Kasumi-1 (cell line): ENCODE data around the gene ZNF778.

ENCODE experiments used
- DNase-seq, 2 experiments: peaks; one replicate each; lab custom pipeline; 2025; lab: John Stamatoyannopoulos, UW

ZNF778 gene

DNA sequence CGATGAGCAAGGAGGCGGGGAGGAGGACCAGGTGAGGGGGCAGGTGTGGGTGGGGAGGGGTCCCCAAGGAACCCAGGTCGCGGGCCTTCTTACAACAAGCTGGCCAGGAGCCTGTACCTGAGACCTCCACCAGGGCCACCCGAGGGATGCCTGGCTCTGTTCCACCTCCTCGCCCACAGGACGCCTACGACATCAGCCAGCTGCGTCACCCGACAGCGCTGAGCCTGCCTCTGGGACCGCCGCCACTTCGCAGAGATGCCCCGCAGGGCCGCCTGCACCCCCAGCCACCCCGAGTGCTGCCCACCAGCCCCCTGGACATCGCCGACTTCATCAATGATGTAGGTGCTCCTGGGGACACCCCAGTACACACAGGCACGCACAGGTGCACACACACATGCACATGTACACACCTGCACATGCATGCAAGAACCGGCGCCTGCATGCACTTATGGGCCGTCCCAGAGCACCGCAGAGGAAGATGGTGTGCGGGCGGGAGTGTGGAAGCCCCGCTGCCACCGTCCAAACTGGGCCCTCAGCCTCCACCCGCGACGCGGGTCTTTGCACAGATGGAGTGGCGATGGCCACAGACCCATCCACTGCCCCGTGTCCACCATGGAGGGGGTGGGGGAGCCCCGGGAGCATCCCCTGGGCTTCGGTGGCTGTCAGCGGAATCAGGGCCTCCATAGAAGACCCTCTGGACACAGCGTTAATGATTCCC is 23.8 kb upstream of the ZNF778 start:
- no peak for DNase-seq

DNA sequence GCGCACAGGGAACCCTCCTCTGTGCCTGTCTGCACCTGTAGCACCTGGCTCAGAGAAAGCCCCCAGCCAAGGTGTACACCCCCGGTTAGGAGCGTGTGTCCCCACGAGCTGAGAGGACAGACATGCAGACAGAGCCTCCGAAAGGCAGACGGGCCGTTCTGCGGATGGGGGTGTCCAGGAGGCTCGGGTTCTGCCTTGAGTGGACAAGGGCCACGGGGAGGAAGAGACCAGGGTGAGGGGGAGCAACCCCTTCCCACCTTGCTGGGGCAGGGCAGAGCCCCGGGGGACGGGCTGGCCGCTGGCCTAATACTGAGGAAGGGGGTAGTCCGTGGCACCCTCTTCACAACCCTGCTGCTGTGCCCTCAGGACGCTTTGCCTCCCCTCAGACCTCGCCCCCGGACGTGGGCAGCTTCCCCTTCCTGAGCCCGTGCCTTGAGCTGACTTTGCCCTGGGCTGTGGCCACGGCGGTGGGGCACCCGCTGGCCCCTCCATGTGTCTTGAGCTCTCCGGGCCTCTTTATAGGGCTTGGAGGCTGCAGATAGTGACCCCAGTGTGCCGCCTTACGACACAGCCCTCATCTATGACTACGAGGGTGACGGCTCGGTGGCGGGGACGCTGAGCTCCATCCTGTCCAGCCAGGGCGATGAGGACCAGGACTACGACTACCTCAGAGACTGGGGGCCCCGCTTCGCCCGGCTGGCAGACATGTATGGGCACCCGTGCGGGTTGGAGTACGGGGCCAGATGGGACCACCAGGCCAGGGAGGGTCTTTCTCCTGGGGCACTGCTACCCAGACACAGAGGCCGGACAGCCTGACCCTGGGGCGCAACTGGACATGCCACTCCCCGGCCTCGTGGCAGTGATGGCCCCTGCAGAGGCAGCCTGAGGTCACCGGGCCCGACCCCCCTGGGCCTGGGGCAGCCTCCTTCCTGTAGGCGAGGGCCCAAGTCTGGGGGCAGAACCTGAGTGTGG is 22.9 kb upstream of the ZNF778 start:
- DNase-seq: no peak

DNA sequence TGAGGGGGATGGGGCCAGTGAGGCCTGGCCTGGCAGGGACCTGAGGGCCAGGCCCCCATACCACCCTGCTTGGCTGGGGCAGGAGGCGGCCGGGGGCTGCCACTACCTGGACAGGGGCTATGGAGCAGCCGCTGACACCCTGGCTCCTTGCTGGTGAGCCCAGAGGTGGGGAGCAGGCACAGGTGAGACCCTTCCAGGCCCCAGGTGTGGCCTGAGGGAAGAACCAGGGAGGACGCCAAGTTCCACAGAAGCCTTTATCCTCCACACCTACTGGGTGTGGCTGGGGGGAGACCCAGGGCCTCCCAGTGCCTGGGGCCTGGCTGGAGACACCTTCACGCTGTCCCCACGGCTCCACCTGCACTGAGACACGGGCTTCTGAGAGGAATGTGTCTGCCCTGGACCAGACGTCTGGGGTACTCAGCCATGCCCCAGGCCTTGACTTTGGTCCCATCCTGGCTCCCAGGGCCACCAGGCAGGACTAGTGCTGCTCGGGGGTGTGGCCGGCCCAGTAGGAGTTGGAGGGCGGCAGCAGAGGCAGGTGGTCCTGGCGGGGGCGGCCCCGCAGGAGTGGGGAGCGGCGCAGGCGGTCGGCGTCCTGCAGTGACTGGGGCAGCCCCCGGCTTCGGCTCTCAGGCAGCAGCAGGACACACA is 21.9 kb upstream of the ZNF778 start:
- DNase-seq: no peak

DNA sequence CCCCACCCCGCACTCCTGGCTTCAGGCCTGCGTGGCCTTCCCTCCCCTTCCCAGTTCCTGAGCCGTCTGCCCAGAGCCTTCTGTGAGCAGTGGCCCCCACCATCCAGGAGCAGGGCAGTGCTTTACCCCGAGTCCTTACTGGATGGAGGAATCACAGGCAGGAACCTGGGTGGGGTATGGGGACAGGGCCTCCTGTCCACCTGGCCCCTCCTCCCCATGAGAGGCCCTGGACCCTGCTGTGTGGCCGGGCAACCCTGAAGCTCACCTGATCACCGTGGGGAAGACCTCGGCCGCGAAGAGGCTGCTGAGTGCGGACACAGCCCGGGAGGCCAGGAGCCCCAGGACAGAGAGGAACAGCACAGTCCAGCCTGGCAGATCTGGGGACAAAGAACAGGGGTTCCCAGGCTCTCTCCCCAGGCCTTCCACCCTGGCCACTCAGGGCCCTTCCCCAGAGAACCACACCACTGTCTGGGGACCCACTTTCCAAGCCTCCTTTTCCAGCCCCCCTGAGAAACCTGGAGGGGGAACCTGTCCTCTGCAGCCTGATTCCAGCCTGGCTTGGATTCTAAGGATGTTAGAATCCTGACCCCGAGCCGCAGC is 20.4 kb upstream of the ZNF778 start:
- DNase-seq: no peak

DNA sequence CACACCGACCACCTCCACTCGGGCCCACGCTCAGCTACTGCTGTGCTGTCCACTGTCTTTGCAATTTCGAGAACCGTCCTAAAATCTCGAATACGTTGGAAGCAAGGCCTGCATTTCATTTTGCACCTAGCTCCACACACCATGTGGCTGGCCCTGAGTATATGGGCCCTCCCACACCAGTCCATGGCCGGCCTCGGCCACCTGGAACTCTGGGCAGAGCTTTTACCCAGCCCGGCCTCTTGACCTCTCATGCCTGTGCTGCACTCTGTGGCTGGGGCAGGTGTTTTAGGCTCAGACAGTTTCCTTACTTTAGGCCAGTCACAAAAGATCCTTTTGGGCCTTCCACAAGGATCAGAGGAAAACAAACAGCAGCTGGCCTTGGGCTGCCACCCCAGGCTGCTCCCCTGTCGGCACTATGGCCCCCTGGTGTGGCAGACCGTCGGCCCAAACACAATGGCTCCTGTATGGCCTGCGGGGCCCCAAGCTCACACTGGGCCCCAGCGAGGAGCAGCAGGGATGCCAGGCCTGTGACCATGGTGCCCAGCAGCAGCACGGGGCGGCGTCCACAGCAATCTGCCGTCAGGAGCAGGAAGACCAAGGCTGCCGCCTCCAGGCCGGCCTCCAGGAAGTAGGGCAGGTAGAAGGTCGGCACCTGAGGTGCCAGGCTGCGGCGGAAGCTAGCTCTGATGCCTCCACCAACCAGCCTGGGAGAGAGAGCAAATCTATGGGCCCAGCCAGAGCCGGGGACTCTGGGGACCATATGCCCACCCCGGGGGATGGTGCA is 19.7 kb upstream of the ZNF778 start:
- no peak for DNase-seq

DNA sequence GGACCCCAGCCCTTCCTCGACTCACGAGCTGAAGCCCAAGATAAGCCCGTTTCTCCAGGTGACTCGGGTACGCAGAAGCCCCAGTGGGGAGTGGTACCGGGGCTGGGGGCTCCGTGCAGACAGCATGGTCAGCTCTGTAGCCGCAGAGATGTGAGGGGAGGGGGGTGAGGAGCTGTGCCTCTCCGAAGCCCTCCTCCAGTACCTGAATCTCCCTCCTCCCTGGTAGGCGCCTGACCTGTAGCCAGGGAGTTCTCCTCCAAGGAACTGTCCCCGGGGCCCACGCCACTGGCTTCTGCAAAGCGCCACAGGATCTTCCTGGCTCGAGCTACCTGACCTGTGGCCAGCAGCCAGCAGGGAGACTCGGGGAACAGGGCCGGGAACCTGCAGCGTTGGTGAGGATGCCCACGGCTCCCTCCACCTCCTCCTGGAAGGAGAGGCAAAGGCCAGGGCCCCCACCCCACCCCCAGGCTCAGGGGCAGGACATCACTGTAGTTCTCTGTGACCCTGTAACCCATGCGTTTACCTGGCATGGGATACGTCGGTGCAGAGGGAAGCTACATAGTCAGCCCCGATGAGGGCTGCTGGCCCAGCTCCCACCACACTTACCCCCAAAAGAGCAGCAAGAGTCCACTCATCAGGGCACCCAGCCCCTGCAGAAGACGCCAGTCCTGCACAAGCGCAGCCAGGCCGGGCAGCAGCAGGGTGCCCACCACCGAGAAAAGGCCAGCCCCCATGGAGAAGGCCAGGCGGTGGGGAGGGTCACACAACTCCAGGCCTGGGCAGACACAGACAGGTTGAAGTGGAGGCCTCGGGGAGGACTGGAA is 18.9 kb upstream of the ZNF778 start:
- no peak for DNase-seq

DNA sequence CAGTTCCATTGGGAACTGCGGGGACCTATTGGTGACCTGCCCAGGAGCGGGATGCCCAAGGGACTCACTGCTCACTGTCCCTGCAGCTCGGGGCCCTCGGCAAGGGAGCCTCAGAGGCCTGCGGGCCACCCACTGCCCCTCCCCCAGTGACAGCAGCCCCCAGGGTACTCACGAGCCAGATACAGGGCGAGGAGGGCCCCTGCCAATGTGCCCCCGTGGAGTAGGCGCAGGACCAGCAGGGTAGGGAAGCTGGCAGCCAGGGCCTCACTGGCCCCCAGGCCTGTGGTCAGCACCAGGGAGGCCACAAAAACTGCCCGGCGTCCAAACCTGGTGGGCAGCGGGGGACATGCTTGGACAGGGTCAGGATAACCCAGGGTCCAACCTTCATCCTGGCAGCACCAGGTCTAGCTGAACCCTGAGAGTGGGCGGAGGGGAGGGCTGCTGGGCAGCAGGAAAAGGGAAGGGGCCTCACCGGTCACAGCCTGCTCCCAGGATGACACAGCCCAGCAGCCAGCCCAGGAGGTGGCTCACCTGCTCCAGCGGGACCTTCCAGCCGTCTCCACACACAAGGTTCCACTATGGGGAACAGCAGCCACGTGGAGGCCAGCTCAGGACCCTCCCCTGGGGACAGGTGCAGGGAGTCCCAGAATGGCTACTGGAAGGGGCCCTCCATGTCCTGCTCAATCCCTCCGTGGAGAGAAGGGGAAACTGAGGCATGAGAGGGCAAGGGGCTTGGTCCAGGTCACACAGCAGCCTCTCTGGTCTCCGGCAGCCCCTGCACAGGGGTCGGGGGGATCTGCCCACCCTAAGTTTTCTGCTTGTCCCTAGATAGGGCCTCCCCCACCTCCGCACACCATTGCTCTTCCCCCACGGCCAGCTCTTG is 18.0 kb upstream of the ZNF778 start:
- no peak for DNase-seq

DNA sequence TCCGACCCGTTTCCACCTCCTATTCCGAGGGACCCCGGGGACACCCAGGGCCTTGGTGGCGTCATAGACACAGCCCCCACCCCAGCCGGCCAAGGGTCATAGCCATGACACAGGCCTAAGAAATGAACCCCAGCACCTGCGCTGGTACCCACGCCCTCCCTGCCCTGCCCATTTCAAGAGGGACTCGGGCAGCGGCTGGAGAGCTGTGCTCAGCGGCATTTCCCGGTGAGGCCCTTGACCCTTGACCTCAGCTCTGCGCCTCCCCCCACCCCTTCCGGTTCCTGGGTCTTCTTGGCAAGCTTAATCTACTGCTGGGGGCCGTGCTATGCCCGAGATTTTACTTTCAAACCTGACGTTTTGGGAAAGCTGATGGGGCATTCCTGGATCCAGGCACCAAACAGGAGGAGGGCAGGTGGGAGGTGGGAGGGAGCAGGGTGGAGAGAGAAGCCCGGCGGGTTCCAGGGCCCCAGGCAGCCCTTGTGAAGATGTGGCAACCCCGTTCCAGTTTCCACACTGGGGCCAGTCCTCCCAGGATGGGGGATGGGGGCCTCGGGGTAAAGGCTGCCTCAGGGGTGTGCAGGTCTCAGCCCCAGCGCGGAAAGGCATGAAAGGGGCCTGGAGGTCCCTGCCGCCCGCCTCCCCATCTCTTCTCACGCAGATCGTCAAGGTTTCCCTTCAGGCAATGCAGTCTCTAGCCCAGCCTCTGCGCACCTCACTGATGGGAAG is 17.2 kb upstream of the ZNF778 start, which contains the start of gene SLC22A31:
Gene SLC22A31, minus strand, starts transcription at position 414 of the 726 bp plus-strand sequence. Its CDS starts 36 bp downstream, at position 378.
- no peak for DNase-seq

DNA sequence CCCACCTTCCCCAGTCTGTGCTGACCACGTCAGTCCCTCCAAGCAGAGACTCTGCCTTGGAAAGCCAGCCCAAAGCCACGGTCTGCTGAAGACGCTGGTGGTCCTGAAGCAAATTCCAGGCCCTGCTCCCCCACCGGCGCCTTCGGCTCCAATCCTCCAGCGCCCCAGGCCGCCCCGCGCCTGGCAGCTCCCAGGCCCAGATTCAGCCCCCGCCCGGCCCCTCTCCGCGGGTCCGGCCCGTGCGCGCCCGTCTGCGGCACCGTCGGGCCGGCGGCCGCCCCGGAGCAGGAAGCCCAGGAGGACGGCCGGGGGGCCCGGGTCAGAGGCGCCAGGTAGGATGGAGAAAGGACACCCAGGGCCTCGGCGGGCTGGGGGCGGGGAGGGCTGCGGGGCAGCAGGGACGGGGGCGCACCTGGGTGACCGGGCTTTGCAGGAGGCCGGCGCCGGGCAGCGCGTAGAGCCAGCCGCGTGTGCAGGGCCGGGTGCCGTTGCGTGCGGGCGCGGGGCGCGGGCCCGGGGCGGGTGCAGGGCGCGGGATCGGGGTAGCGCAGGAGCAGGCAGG is 16.6 kb upstream of the ZNF778 start:
- DNase-seq: no peak

DNA sequence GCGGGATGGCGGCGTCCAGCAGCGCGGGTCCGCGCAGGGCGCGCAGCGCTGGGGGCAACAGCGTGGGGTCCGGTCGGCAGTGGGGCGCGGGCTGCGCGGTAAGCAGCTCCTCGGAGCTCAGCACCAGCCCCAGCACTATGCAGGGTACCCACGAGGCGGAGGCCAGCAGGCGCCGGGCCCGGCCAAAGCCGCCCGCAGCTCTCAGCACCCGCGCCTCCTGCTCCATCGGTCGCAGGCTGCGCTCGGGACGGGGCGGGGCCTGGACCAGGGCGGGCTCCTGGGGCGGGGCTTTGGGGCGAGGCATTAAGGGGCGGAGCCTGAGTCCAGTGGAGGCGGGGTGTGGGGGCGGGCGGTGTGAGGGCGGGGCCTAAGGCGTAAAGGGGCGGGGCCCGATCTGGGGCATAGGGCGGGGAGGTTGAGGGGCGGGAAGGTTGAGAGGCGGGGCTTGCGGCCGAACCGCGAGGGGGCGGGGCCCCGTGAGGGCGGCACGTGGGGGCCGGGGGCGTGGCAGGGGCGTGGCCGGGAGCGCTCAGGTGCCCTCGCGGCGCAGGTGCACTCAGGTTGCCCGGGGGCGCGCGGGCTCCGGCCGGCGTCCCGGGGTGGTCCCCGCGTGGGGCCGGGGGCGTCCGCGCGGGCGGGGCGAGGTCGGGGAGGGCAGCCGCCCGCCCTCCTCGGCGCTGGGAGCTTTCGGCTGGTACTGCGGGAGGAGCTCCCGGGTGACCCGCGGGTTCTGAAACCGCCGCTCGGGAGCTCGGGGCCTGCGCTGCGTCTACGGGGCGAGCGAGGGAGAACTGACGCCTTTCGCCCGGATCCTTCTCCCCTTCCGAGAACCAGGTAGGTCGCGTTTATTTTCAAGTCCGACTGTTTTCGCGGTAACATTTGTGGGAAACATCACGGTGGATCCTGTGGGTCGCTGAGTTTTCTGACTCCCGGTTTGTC is 15.8 kb upstream of the ZNF778 start:
- no peak for DNase-seq

DNA sequence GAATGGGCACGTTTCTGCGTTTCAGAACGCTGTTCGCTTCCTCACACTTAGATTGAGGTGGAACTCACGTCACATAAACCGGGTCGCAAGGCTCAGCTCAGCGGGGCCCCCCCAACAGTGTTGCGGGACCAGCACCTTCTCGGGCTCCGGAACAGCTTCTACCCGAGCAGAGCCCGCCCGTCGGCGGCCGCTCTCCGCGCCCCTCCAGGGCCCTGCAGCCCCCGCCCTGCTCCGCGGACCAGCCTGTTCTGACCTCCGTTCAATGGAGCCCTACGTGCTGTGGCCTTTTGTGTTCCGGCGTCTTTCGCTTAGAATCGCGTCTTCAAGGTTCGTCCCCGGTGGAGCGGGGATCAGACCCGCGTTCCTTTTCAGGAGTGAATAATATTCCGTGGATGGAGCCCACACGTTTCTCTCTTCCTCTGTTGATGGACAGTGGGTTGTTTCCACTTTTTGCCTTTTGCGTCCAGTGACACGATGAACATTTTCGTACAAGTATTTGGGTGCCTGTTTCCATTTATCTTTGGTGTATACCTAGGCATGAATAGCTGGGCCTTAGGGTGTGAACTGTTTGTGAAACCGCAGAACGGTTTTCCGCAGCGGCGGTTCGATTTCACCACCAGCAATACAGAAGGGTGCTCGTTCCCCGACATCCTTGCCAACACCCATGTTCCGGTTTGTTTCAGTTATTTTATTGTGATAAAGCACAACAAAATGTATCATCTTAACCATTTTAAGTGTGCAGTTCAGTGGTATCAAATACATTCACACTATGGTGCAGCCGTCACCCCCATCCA is 14.9 kb upstream of the ZNF778 start:
- no peak for DNase-seq

DNA sequence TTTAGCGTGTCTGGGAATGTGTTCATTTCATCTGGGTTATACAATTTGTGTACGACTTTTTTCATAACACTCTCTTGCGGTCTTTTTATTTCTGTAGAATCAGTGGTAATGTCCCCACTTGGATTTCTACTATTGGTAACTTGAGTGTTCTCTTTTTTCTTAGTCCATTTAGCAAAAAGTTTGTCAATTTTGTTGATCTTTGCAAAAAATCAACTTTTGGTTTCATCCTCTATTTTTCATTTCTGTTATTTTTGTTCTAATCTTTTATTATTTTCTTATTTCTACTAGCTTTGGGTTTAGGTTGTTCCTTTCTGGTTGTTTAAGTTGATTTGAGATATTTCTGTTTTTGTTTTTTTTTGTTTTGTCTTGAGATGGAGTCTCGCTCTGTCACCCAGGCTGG is 9.5 kb upstream of the ZNF778 start:
- no peak for DNase-seq

DNA sequence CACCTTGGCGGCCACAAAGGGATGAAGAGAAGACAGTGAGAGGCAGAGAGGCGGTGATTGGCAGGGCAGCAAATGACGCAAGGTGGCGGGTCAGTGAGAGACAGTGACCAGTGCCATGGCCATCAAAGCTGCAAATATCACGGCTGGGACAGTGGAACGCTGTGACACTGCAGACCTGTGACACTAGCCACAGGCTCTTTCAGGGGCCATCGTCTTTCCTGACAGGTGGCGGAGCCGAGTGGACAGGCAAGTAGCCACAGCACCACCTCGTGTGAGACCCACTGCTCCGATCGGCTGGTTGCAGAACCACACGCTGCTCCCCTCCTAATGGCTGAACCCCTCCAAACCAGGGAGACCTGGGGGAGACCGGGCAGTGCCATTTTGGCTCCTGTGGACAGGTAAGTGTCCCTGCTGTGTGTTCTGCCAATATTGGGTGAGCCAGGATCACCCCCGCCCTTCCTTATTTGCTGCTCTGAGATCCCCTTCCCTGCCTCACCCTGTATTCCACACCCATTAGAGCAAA is 7.9 kb upstream of the ZNF778 start:
- DNase-seq: no peak

DNA sequence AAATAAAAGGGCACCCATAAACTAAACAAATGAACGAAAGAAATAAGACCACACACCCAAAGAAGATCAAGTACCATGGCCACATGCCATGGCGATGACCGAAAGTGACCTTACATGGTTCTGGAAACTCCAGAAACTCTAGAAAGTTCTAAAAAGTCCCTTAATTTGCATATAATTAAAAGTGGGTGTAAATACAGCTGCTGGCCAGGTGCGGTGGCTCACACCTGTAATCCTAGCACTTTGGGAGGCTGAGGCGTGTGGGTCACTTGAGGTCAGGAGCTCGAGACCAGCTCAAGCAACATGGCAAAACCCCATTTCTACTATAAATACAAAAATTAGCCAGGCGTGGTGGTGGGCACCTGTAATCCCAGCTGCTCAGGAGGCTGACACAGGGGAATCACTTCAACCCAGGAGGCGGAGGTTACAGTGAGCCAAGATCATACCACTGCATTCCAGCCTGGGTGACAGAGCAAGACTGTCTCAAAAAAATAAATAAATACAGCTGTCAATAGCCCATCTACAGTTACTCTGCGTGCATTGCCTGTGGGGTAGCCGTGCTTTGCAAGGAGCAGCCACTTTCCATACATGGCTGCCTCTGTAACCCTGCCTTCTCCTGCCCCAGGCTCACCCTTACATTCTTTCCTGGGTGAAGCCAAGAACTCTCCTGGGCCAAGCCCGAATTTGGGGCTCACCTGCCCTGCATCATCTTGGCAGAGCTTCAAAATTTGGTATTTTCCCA is 7.2 kb upstream of the ZNF778 start:
- DNase-seq: no peak

DNA sequence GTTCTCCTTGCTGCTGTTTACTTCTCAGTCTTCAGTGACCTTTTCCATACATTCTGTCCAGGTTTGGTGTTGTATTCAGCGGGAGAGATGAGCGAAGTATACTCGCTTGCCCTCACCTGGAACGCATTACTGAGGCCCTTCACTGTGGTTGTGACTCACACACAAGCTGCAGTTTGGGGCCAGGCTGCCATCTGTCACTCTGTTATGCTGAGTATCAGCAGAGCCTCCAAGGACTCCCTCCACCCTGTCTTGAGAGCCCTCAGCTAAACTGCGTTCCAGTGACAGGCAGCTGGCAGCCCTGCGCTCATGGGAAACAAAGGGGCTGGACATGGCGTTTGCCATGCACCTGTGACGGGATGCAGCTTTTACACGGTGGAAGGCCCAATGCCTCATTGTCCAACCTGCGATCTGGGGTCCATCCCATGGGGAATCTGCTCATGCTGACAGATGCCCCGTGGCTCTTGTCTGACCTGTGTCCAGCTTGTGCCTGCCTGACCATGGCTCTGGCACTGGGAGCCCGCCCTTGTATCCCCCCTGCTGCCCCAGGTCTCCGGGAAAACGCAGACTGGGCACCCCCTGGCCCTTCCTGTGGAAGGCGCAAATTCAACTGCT is 6.5 kb upstream of the ZNF778 start:
- DNase-seq: no peak
